ELR (cell line): ENCODE data around the gene UGT2B17.
"Not testable (repeated sequence)": the region's sequence is repeated elsewhere in the genome, so short reads cannot be mapped to it uniquely, and the experiment has no call there.

Source experiments
- DNase-seq: peaks from one replicate; pipeline ENCODE4 v3.0.0-alpha.2; 2015; ENCODE audit warnings: low read depth

The UGT2B17 gene

DNA sequence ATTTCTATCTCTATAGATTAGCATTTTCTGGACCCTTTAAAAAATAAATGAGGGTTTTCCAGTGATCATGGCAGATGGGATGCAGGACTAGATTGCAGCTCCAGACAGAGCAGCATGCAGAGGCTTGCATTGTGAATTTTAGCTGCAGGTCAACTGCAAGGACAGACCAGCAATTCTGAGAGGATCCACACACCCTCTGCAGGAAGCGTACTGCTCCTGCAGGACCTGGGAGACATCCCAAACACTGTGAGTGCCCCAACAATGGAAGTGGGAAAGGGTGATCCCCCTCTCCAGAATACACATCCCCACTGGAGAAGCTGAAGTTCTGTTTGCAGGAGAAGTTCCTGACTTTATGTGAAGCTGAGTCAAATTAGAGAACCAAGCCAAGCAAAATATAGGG, 7.1 kb downstream of the UGT2B17 start:
- DNase-seq = peak; percentile 2

DNA sequence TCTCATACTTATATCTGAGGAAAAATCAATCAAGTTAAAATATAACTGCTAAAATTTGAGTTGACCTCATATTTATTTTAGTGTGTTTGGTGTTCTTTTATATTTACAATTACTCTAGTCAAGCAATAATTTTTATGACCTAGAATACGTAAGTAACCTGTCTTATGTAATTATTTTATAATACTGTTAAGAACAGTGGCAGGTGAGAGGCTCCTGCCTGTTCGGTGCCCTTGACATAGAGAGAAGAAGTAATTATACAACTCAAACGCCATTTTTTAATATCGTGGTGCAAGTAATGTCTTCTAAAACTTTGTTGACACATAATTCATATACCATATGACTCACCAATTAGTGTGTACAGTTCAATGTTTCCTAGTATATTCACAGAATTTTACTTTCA, 7.6 kb downstream of the UGT2B17 start:
- DNase-seq = not testable (repeated sequence)

DNA sequence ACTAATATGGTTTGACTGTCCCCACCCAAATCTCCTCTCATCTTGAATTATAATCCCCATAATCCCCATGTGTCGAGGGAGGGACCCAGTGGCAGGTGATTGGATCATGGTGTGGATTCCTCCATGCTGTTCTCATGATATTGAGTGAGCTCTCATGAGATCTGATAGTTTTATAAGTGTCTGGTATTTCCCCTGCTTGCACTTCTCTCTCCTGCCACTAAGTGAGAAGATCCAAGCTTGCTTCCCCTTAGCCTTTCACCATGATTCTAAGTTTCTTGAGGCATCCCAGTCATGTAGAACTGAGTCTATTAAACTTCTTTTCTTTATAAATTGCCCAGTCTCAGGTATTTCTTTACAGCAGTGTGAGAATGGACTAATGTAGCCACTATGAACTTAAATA, 9.8 kb downstream of the UGT2B17 start:
- DNase-seq = not testable (repeated sequence)

DNA sequence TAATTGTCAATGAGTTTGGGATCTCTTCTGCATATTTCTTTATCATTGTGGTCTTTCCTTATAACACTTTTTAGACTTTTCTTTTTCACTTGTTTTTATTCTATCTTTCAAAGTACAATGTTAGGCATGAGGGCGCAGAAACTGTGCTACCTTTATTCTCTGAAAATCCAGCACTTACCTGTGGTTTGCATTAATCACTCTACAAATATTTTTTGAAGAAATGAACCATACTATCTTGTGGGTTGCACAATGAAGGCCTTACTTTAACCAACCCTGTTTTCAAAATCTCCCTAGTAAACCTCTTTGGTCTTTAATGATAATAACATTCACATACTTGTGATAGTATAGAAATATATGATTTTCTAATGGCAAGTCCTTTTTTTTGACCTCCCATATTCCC, 11.0 kb downstream of the UGT2B17 start:
- not testable (repeated sequence) for DNase-seq

DNA sequence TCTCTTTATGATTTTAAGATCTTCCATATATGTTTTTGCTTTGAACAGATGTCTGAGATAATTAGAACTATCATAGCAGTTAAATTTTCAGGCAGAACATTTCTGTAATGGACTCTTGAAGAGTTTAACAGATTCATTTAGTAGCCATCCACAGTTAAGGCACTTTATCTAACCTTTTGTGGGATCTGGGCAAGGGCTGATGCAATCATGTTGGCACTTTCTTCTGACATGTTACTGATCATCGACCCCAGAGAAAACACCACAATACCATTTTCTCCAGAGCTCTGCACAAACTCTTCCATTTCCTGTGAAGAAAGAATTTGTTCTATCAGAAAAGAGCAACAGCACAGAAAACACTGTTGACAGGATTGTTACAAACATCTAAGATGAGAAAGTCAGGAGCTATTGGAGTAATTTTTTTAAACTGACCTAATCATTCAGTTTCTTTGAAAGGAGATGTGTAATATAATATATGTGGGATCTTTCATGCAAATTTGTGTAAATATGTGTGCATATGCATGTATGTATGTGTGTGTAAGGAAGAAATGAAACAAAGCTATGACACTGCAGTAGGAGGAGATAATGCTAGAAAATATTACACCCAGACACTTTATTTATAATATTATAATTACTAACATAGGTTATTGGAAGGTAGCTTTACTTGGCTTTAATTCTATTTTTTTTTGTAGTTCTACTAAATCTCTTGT, 15.6 kb downstream of the UGT2B17 start:
- not testable (repeated sequence) for DNase-seq

DNA sequence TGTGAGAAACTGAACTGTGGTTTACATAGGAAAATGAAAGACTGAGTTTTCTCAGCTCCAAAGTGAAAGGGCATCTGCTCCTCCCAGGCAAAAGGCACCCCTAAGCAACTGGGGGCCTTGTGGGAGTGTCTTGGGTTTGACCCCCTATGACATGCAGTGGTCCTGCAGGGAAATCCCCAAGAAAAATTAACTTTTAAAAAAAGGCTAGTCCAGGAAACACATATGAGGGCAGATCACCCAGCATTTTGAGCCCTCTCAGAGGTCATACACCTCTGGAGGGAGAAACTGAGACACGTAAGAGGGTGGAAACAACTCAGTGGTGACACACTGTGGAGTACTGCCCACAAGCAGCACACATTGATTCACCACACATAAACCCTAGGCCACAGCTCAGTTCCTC, 22.3 kb downstream of the UGT2B17 start:
- not testable (repeated sequence) for DNase-seq

DNA sequence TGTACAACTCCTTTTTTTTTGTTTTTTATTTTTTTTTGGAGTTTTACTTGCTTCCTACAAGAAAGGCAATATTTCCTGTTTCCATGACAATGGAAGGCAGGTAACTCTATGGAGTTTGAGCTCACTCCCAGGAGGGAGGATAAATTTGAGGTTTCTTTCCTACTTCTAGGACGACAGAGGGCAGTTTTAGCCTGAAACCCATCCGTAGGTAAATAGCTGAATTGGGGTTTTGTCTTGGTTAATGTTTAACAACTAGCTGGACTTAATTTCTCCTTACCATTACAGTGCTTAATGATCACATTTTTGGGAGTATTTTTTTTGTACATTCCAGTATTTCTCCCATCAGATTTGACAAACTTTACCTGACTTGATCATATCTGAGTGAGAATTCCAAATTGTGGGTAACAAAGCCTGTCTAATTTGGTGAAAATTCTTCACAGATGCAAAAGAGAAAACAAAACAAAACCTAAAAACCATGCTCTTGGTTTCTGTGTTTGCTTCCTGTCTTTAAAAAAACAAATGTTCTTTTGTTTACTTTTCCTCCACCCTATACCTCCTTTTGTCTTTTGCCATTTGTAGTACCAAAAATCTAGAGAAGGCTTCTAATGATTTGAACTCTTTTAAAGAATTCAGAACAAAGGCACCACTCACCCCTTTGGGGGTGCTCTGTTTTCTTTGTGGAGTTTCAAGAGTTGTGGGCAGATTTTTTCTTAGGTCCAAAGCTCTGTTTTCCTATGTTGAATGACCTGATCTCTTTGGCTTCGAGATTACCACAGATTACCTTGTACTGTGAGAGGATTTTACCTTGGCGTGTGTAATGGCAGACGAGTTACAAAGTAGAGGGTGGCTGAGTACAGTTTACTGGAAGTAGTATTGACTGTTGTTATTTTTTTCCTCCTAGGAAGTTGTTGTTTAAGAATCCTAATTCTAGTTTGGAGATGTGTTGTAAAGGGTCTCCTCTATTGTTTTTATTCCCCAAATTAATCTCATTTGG, 23.0 kb downstream of the UGT2B17 start:
- not testable (repeated sequence) for DNase-seq

DNA sequence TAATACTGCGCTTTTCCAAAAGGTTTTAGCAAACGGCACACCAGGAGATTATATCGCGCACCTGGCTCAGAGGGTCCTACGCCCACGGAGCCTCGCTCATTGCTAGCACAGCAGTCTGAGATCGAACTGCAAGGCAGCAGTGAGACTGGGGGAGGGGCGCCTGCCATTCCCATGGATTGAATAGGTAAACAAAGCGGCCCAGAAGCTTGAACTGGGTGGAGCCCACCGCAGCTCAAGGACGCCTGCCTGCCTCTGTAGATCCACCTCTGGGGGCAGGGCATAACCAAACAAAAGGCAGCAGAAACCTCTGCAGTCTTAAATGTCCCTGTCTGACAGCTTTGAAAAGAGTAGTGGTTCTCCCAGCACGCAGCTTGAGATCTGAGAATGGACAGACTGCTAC, 33.4 kb downstream of the UGT2B17 start:
- DNase-seq = not testable (repeated sequence)

DNA sequence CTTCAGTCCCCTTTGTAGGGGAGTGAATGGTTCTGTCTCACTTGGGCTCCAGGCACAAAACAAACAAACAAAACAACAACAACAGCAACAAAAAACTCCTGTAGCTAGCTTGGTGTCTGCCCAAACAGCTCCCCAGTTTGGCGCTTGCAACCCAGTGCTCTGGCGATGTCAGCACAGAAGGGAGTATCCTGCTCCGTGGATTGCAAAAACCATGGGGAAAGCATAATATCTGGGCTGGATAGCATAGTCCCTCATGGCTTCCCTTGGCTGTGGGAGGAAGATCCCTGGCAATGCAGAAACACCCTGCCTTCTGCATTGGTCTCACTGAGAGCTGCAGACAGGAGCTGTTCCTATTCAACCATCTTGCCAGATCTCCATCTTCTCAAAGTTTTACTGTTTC, 39.7 kb downstream of the UGT2B17 start:
- DNase-seq = no peak

DNA sequence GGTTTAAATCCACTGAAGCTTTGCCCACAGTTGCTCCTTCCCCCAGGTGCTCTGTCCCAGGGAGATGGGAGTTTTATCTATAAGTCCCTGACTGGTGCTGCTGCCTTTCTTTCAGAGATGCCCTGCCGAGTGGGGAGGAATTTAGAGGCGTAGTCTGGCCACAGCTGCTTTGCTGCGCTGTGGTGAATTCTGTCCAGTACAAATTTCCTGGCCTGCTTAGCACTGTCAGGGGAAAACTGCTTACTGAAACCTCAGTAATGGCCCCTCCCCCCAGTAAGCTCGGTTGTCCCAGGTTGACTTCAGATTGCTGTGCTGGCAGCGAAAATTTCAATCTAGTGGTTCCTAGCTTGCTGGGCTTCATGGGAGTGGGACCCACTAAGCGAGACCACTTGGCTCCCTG, 40.1 kb downstream of the UGT2B17 start:
- no peak for DNase-seq

DNA sequence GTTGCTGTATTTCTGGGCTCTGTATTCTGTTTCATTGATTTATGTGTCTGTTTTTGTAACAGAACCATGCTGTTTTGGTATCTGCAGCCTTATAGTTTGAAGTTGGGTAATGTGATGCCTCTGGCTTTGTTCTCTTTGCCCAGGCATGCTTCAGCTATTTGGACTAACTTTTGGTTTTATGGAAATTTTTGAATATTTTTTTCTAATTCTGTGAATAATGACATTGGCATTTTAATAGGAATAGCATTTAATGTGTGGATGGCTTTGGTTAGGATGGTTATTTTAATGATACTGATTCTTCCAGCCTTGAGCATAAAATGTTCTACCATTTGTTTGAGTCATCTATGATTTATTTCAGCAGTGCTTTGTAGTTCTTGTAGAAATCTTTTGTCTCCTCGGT, 53.9 kb downstream of the UGT2B17 start:
- DNase-seq = not testable (repeated sequence)

DNA sequence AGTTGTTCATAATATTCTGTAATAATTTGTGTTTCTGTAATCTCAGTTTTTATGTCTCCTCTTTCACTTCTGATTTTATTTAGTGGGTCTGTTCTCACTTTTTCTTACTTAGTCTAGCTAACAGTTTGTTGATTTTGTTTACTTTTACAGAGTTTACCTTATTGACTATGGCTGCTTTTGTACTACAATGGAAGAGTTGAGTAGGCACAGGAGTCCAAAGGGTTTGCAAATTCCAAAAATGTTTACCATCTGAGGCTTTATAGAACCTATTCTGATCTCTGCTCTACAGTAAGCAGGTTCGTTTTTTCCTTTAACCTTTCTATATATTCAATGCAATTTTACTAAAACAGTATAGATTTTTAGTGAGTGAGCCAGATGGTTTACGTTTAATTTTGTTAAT, 55.1 kb downstream of the UGT2B17 start:
- DNase-seq = no peak

DNA sequence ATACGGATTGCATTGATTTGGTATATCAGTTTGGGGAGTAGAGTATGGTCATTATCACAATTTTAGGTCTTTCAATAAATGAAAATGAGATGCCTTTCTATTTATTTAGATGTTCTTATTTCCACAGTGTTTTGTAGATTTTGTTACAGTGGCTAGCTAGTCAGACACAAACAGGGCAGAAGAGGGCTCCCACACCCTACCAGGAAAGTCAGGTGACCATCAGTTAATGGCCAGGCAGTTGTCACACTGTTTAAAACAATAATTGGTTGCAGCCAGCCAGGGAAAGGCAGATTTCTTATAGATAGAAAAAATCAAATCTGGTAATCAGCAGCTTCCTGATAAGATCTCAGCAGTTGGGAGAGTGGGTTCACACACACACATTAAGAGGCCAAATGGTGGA, 57.2 kb downstream of the UGT2B17 start:
- DNase-seq = no peak

DNA sequence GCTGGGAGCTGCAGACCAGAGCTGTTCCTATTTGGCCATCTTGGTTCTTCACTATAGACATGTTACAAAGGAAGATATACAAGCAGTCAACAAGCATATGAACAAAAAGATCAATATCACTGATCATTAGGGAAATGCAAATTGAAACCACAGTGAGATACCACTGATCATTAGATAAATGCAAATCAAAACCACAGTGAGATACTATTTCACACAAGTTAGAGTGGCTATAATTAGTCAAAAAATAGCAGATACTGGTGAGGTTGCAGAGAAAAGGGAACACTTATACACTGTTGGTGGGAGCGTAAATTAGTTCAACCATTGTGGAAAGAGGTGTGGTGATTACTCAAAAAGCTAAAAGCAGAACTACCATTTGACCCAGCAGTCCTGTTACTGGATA, 70.7 kb downstream of the UGT2B17 start:
- not testable (repeated sequence) for DNase-seq

DNA sequence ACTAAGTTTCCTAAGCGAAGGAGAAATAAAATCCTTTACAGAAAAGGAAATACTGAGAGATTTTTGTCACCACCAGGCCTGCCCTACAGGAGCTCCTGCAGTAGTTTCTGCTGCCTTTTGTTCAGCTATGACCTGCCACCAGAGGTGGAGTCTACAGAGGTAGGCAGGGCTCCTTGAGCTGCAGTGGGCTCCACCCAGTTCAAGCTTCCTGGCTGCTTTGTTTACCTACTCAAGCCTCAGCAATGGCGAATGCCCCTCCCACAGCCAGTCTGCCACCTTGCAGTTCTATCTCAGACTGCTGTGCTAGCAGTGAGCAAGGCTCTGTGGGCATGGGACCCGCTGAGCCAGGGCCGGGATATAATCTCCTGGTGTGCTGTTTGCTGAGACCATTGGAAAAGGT, 71.3 kb downstream of the UGT2B17 start:
- DNase-seq = not testable (repeated sequence)

DNA sequence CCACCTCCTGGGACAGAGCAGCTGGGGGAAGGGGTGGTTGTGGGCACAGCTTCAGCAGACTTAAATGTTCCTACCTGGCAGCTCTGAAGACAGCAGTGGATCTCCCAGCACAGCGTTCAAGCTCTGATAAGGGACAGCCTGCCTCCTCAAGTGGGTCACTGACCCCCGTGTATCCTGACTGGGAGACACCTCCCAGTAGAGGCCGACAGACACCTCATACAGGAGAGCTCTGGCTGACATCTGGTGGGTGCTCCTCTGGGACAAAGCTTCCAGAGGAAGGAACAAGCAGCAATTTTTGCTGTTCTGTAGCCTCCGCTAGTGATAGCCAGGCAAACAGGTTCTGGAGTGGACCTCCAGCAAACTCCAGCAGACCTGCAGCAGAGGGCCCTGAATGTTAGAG, 72.7 kb downstream of the UGT2B17 start:
- DNase-seq = not testable (repeated sequence)

DNA sequence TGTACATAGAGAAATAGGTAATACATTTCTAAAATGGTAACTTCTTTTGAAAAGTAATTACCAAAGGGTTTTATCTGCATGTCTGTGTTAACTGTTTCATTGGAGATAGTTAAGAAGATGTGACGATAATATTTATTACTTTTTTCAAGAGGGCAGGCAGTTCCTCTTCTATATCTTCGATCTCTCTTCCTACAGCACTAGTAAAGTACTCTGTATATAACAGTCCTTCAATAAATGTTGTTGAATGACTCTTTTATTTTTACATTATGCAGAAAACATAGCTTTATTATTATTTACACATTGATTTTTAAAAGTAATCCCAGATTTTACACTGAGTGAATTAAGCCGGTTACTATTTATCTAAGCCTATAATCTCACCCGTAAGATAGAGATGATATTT, 77.1 kb downstream of the UGT2B17 start:
- no peak for DNase-seq

DNA sequence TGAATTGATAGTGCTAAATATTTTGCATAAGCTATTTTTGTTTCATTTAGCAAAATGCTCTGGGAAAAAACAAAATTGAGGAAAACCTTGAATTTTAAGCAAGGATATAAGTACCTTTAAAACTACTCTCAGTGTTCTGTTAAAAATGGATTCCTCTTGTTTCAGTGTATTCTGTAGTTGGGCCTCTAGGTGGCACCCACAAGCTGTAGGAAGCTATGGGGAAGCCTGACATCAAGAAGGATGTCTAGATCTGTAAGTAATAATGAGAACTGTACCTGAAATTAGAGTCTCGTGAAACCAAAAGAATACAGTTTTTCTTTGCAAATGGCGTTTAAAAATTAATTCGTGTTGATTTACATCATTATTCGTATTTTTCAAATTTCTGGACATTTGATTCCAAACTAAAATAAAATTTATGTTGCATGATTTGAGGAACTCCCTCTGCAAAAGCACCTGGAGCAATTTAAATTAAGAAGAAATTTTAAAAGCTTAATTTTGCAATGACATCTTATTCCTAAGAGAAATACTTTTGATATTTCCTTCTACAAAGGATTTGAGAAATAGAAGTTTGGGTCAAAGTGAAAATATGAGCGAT, 77.6 kb downstream of the UGT2B17 start:
- DNase-seq = peak; percentile 67

DNA sequence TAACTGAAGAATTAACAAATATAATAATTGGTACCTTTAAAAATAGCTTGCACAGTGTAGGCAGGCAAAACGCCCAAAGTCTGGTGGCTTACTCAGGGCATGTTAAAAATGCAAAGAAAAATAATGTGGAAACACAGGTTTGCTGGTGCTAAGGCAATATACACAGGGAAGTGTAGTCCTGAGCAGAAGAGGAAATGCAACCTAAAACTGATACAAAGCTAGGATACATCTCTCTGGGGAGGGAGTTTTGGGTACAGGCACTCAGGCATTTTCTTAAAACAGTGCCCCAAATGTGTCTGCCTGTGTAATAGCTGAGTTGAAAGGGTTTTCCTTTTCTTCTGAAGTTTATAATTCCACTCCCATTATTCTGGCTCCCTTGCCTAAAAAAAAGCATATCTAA, 81.4 kb downstream of the UGT2B17 start:
- no peak for DNase-seq

DNA sequence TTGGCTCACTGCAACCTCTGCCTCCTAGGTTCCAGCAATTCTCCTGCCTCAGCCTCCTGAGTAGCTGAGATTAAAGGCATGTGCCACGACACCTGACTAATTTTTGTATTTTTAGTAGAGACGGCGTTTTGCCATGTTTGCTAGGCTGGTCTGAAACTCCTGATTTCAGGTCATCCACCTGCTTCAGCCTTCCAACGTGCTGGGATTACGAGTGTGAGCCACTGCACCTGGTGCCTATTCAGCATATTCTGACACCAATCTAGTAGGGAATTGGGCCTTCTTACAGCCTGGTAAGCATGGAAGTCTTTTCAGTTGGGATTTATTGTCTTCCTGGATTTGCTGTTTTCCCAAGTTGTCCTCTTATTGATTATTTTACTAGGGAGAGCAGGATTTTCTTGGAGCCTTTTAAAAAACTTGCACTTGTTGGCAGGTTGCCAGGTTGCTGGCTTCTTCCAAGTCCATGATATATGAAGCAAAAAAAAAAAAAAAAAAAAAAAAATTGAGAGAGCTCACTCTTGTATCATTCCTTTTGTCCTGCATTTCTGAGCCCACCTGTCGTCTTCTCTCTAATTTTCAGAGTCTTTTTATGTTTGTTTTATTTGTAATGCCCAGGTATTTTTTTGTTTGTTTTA, 85.2 kb downstream of the UGT2B17 start:
- no peak for DNase-seq

DNA sequence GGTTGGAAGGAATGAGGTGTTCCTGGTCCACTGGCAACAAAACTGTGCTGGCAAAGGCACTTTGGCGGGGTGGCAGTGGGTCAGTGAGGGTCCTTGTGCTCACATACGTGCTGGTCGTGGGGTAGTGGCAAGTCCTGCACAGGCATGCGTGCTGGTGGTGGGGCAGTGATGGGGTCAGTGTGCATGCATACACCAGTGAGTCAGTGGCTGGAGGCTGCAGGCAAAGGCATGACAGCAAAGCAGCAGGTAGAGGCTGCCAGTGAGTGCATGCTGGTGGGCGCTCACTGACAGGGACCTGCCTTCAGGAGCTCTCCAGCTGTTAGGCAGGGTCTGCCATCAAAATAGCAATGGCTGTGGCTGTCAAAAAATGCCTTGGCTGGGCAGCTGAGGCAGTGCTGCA, 86.8 kb downstream of the UGT2B17 start:
- DNase-seq = no peak
